ENCODE data around the gene FFAR2.
"Not testable (repeated sequence)": the region's sequence is repeated elsewhere in the genome, so short reads cannot be mapped to it uniquely, and the experiment has no call there.

Gene FFAR2

GRCh38 chr19:35466259-35466658 lies 18.2 kb downstream of the FFAR2 start:
- no peak overlapping the region for H3K27ac ChIP-seq
- TF ChIP-seq ZFX (IDR thresholded peaks at IDR 0.05; ENCODE audit: borderline replicate concordance) = no peak

- no peak for TF ChIP-seq ZFX (IDR thresholded peaks at IDR 0.05; ENCODE audit: borderline replicate concordance)
- TF ChIP-seq, protein P1, sequence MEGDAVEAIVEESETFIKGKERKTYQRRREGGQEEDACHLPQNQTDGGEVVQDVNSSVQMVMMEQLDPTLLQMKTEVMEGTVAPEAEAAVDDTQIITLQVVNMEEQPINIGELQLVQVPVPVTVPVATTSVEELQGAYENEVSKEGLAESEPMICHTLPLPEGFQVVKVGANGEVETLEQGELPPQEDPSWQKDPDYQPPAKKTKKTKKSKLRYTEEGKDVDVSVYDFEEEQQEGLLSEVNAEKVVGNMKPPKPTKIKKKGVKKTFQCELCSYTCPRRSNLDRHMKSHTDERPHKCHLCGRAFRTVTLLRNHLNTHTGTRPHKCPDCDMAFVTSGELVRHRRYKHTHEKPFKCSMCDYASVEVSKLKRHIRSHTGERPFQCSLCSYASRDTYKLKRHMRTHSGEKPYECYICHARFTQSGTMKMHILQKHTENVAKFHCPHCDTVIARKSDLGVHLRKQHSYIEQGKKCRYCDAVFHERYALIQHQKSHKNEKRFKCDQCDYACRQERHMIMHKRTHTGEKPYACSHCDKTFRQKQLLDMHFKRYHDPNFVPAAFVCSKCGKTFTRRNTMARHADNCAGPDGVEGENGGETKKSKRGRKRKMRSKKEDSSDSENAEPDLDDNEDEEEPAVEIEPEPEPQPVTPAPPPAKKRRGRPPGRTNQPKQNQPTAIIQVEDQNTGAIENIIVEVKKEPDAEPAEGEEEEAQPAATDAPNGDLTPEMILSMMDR (IDR thresholded peaks at IDR 0.05) = peak; percentile 74
- H3K27ac ChIP-seq = no peak overlapping the region
Observed at GRCh38 chr19:35468637-35469036, 20.6 kb downstream of the FFAR2 start.

- TF ChIP-seq ZFX (IDR thresholded peaks at IDR 0.05; ENCODE audit: borderline replicate concordance) = no peak
- TF ChIP-seq, protein P1 (IDR thresholded peaks at IDR 0.05) = no peak
- no peak overlapping the region for H3K27ac ChIP-seq
Observed at GRCh38 chr19:35470128-35470527, 22.1 kb downstream of the FFAR2 start.

DNA sequence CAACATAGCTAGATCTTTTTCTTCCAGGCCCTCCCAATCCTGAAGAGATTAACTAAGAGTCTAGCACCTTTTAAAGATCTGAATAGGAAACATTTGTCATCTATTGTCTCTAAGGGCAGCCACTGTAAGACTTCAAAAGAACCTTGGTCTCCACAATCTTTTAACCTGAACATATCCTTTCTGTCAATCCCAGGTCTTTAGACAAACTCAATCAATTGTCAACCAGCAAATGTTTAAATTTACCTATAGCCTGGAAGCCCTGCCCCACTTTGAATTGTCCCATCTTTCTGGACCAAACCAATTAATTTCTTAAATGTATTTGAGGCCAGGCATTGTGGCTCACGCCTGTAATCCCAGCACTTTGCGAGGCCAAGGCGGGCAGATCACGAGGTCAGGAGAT lies 23.0 kb downstream of the FFAR2 start:
- H3K27ac ChIP-seq = not testable (repeated sequence)

DNA sequence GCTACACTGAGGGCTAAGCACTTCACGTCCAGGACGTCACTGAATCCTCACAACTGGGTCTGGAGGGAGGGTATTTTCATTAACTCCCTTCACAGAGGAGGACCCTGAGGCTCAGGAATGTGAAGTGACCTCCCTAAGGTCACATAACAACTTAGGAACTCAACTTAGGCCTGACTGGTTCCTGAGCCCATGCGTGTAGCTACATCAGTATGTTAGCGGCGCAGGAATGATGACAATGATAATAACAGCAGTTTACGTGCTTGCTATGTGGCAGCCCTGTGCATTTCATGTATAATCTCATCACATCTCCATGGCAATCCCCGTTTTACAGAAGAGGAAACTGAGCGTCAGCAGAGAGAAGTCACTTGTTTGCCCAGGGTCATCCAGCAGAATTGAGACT lies 23.9 kb downstream of the FFAR2 start:
- no peak for TF ChIP-seq ZFX (IDR thresholded peaks at IDR 0.05; ENCODE audit: borderline replicate concordance)
- TF ChIP-seq, protein P1 (IDR thresholded peaks at IDR 0.05) = no peak

GRCh38 chr19:35474104-35474503 lies 26.0 kb downstream of the FFAR2 start:
- H3K27ac ChIP-seq = no peak overlapping the region
- no peak for TF ChIP-seq ZFX (IDR thresholded peaks at IDR 0.05; ENCODE audit: borderline replicate concordance)
- TF ChIP-seq, protein P1 (IDR thresholded peaks at IDR 0.05) = no peak

More for the DNA sequence above, 23.9 kb downstream of the FFAR2 start:
- H3K27ac ChIP-seq = no peak overlapping the region

DNA sequence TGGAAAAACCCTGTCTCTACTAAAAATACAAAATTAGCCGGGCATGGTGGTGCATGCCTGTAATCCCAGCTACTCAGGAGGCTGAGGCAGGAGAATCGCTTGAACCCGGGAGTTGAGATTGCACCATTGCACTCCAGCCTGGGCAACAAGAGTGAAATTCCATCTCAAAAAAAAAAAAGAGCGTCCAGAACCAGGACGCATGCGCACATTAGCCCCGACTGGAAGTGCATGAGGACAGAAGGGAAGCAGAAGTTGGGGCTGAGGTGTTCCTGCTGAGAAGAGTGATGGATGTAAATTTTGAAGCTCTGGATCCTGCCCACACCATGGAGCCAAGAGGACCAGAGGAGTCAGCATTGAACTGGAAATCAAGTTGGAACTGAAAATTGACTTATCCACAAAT lies 26.5 kb downstream of the FFAR2 start:
- H3K27ac ChIP-seq = not testable (repeated sequence)

DNA sequence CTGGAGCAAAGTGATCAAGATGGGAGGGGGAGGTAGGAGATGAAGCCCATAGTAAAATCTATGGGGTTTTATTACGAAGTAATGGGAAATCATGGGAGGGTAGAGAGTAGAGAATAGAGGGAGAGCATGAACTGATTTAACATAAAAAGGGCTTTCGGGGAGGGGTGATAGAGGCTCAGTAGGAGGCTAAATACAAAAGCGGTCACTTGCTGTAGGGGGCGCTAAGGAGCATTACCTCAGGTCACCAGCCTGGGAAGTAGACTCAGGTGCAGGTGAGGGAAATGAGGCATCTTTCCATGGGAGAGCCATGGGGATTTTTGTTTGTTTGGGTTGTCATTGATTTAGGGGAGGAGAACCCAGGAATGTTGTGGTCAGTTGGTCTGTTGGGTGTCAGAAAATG lies 28.1 kb downstream of the FFAR2 start:
- no peak overlapping the region for H3K27ac ChIP-seq
- TF ChIP-seq, protein P1 (IDR thresholded peaks at IDR 0.05) = peak; percentile 56
- TF ChIP-seq ZFX (IDR thresholded peaks at IDR 0.05; ENCODE audit: borderline replicate concordance) = no peak

DNA sequence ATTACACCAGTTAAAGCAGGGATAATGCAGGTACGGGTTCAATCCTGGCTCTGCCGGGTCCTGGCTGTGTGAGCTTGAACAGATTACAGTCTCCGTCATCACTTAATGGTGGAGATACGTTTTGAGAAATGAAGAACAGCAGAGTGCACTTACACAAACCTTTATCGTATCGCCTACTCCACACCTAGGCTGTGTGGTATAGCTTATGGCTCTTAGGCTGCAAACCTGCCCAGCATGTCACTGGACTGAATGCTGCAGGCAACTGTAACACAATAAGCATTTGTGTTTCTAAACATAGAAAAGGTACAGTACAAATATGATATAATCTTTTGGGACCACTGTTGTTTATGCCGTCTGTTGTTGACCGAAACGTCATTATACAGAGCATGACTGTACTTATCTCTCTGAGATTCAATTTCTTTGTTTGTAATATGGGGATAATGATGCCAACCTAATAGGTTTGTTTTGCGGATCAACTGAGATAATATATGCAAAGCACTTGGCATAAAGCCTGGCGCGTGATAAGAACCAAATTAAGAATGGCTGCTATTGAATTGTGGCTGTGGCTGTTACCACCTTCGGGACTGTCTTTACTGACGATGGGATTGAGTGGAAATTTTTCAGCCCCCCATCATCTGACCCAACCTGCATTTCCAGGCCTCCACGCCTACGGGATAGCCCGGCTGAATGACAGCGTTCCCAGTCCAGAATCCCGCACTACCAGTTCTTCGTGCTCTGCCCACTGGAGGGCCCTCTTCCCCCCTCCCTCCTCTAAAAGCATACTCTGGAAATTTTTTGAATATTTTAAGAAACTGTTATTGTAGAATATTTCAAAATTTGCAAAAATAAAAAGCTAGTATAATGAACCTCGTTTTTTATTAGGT lies 31.0 kb downstream of the FFAR2 start:
- TF ChIP-seq, protein P1 (IDR thresholded peaks at IDR 0.05) = peak; percentile 75
- no peak for TF ChIP-seq ZFX (IDR thresholded peaks at IDR 0.05; ENCODE audit: borderline replicate concordance)
- H3K27ac ChIP-seq = peak overlapping the region; percentile 78
